GM18870 (cell line): ENCODE data around the gene MYCBP.

Source experiments
- ATAC-seq: cut with Tn5 transposase; IDR thresholded peaks from one replicate; pipeline ENCODE4 v1.9.1; 2021; ENCODE audit warnings: moderate library complexity; ENCODE audit not compliant: unreplicated experiment

MYCBP gene

GRCh38 chr1:38826886-38827285 is 46.3 kb downstream of the MYCBP start:
- ATAC-seq: no peak

GRCh38 chr1:38826262-38826661 is 46.9 kb downstream of the MYCBP start:
- ATAC-seq: no peak

- no peak for ATAC-seq
Observed at GRCh38 chr1:38820860-38821259, 52.3 kb downstream of the MYCBP start.

GRCh38 chr1:38819516-38819915 is 53.6 kb downstream of the MYCBP start:
- no peak for ATAC-seq

GRCh38 chr1:38819040-38819439 is 54.1 kb downstream of the MYCBP start:
- ATAC-seq: no peak

- ATAC-seq: no peak
Observed at GRCh38 chr1:38818175-38818976, 54.8 kb downstream of the MYCBP start.

- ATAC-seq: no peak
Observed at GRCh38 chr1:38817267-38818174, 55.6 kb downstream of the MYCBP start.

- ATAC-seq: peak; percentile 89
Observed at GRCh38 chr1:38815903-38816627, 57.1 kb downstream of the MYCBP start.

- no peak for ATAC-seq
Observed at GRCh38 chr1:38814984-38815464, 58.1 kb downstream of the MYCBP start.

- ATAC-seq: no peak
Observed at GRCh38 chr1:38814444-38814983, 58.6 kb downstream of the MYCBP start.

GRCh38 chr1:38812981-38813380 is 60.2 kb downstream of the MYCBP start:
- no peak for ATAC-seq
